GM18507 (cell line): ENCODE measurements around the gene VCL.

Source experiments
- DNase-seq: peaks from one replicate; pipeline ENCODE4 v3.0.0; 2011; ENCODE audit warnings: low read depth; ENCODE audit not compliant: insufficient read length; ENCODE audit errors: extremely low spot score
- FAIRE-seq: peaks from 2 replicates; lab custom pipeline; 2011; peaks lifted over from hg19 to GRCh38; lab: Jason Lieb, UNC

VCL gene

GRCh38 chr10:74093530-74094164 lies 95.7 kb downstream of the VCL start:
- FAIRE-seq, result no peak

GRCh38 chr10:74094231-74094630 lies 96.3 kb downstream of the VCL start:
- DNase-seq, result no peak
- no peak for FAIRE-seq

More at GRCh38 chr10:74093530-74094164, 95.7 kb downstream of the VCL start:
- no peak for DNase-seq

GRCh38 chr10:74096777-74097176 lies 98.9 kb downstream of the VCL start:
- DNase-seq (peak; percentile 59), FAIRE-seq (peak; percentile 78)

- DNase-seq, result no peak
- no peak for FAIRE-seq
These were observed 99.9 kb downstream of the VCL start for GRCh38 chr10:74097776-74098175.

- FAIRE-seq, result no peak
- no peak for DNase-seq
These were observed 101.5 kb downstream of the VCL start for GRCh38 chr10:74099420-74099819.

- no peak for FAIRE-seq
- no peak for DNase-seq
These were observed 101.9 kb downstream of the VCL start for GRCh38 chr10:74099836-74100235.

- DNase-seq, result no peak
- peak; percentile 54 for FAIRE-seq
These were observed 105.8 kb downstream of the VCL start for GRCh38 chr10:74103560-74104258.

DNA sequence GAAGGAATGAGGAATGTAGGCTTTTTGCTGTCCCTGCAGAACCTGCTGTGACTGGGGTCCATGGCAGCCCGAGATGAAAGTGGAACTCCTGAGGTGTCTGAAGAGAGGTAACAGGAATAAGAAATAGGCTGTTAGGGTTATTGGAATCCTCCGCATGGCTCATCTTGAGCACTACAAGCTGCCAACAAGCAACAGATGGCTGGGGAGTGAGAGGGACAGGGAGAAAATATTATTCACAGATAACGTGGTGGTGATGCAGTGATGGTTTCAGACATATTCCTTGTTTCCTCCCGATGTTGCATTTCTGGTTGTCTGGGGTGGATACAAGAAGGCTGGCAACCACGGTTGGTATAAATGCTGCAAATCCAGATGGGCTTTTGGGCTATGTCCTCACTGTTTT lies 106.6 kb downstream of the VCL start:
- no peak for DNase-seq
- FAIRE-seq, result no peak

GRCh38 chr10:74104996-74105395 lies 107.1 kb downstream of the VCL start:
- no peak for FAIRE-seq
- no peak for DNase-seq

DNA sequence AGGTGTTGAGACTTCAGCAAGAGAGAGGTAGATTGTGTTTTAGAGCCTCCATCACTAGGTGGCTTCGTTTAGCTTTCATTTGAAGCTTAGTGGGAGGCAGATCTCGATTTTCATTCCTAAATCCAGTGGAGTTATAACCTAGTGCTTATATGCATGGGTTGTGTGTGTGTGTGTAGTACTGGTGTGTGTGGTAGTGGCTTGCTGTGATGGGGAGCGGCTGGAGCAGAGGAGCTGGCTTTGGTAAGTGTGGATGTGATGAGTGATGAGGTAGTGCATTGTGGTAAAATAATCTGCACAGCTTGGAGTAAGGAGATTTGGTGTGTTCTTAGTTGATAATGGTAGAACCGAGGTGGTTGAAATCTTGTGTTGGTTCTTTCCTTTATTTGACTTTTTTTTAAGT lies 109.5 kb downstream of the VCL start:
- no peak for DNase-seq
- no peak for FAIRE-seq

DNA sequence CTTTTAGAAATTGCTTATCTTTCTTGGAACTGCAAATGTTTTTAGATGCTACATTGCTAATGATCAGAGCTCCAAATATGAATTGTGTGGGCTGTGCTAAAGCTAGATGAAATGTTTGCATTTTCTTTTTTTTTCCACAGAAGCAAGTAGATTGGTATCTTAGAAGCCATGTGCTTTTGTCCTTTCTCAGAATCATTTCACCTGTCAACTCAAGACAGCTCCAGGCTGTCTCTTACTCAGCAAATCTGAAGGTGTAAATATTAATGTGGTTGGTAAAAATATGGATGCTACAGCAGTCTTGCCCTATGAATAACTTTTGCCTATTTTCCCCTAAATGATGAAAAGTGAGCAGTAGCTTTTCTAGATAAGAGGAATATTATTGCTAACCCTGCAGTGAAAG lies 111.5 kb downstream of the VCL start:
- no peak for DNase-seq
- no peak for FAIRE-seq

DNA sequence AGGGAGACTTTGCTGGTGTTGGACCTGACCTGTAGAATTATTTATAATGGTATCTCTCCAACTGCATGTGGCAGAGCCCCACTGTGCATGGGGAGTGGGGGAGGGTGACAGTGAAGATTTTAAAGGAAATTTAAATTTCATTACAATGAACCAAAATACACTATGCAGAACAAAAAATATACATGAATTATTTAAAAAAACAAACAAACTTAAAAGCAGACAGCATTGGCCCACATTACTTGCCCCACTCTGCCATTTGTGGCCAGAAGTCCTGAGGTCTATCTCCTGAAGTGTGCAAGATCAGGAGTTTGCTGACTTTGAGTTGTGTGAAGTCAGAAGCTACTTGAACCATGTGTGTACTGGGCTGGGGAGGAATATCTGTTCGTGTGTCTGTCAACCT lies 112.2 kb downstream of the VCL start:
- FAIRE-seq, result no peak
- no peak for DNase-seq

DNA sequence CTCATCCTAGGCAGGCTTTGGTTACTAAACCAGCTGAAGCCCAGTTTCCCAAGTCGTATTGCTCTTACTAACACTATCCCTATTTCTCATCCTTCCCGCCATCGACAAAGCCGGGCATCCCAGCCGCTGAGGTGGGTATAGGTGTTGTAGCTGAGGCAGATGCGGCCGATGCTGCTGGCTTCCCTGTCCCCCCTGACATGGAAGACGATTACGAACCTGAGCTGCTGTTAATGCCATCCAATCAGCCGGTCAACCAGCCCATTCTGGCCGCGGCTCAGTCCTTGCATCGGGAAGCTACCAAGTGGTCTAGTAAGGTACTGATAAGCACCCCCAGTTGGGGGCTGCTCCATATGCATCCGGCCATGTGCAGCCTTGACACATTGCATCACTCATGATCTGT lies 113.9 kb downstream of the VCL start:
- no peak for FAIRE-seq
- no peak for DNase-seq

DNA sequence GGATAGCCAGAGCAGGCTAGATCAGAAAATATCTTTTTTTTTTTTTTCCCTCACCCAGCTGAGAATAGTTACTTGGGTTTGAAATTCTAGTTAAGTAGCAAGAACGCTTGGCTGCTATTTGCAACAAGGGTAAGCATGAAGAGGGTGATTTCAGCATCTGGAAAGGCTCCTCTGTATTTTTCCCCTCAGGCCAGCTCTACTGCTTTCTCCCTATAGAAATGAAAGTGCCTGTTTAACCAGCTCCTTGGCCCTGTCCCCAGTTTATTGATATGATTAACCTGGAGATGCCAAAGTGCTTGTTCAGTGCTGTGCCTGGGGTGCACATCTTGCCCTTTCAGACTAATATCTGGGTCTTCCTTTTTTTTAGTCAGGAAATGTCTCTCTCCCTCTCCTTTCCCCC lies 115.6 kb downstream of the VCL start:
- FAIRE-seq (no peak), DNase-seq (no peak)

GRCh38 chr10:74114041-74114448 lies 116.1 kb downstream of the VCL start:
- no peak for DNase-seq
- FAIRE-seq, result no peak

- FAIRE-seq (no peak), DNase-seq (no peak)
These were observed 119.8 kb downstream of the VCL start for GRCh38 chr10:74117738-74118137.

- FAIRE-seq (no peak), DNase-seq (no peak)
These were observed 120.9 kb downstream of the VCL start for GRCh38 chr10:74118804-74119203.

DNA sequence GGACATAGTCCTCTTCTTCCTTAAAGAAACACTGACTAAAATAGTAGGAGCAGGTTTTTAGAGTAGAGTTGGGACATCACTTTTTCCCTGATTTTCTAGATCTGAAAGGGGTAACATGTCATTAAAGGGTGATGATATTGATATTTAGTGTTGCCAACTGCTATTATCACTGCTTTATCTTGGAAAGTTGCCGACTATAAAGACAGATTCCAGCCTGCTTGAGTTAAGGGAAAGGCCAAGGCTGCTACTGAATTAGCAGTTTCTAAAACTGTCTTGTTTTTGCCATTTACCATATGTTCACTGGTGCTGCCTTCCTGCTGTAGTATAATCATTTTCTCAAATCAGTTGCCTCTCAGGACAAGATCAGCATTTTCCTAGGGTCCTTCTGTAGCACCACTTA lies 123.0 kb downstream of the VCL start:
- no peak for DNase-seq
- no peak for FAIRE-seq

GRCh38 chr10:74121368-74121767 lies 123.5 kb downstream of the VCL start:
- no peak for FAIRE-seq
- DNase-seq, result no peak

GRCh38 chr10:74122060-74122459 lies 124.1 kb downstream of the VCL start:
- FAIRE-seq (no peak), DNase-seq (no peak)

GRCh38 chr10:74123081-74123480 lies 125.2 kb downstream of the VCL start:
- no peak for DNase-seq
- no peak for FAIRE-seq
